ENCODE measurements around the gene ZMYND8.

GRCh38 chr20:47368301-47368700 is 11.8 kb upstream of the ZMYND8 start:
- TF ChIP-seq CTCF (conservative IDR thresholded peaks at IDR 0.05; ENCODE audit: low read depth, low read length) (no peak), EZH2 (IDR thresholded peaks at IDR 0.05; ENCODE audit: low read length, unreplicated experiment) (no peak), EZH2phosphoT487 (IDR thresholded peaks at IDR 0.05; ENCODE audit: borderline replicate concordance, low read length) (no peak)
